GM18502 (cell line): ENCODE data around the gene PKIG.
"Not testable (repeated sequence)": the region's sequence is repeated elsewhere in the genome, so short reads cannot be mapped to it uniquely, and the experiment has no call there.

ENCODE experiments used
- ATAC-seq: cut with Tn5 transposase; IDR thresholded peaks from one replicate; pipeline ENCODE4 v1.9.1; 2021; ENCODE audit warnings: mild to moderate bottlenecking; ENCODE audit not compliant: unreplicated experiment, poor library complexity

The PKIG gene

DNA sequence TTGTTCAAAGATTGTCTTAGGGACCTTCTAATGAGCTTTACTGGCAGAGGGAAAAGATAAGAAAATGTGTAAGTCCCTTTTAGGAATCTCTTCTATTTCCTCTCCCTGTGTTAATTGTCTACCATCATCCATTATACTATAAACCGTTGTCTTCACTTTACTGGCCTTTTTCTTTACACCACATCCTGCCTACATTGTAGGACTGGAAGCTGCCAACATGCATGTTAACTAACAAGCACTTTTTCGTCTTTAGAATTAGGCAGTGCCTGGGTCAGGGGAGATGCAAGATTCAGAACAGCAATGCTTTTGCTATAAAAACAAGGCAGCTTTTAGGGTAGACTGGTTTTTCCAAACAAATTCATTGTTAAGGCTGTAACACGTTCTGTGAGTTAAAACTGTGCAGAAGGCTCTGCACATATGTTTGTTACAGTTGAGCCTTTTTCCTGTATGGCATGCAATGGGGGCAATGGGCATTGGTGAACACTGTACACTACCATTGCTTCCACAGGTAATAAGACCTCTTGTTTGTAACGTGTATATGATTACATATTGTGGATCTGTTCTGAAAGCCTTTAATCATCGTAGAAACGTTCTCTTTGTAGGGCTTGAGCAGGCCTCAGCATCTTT is 10.9 kb upstream of the PKIG start:
- no peak for ATAC-seq

DNA sequence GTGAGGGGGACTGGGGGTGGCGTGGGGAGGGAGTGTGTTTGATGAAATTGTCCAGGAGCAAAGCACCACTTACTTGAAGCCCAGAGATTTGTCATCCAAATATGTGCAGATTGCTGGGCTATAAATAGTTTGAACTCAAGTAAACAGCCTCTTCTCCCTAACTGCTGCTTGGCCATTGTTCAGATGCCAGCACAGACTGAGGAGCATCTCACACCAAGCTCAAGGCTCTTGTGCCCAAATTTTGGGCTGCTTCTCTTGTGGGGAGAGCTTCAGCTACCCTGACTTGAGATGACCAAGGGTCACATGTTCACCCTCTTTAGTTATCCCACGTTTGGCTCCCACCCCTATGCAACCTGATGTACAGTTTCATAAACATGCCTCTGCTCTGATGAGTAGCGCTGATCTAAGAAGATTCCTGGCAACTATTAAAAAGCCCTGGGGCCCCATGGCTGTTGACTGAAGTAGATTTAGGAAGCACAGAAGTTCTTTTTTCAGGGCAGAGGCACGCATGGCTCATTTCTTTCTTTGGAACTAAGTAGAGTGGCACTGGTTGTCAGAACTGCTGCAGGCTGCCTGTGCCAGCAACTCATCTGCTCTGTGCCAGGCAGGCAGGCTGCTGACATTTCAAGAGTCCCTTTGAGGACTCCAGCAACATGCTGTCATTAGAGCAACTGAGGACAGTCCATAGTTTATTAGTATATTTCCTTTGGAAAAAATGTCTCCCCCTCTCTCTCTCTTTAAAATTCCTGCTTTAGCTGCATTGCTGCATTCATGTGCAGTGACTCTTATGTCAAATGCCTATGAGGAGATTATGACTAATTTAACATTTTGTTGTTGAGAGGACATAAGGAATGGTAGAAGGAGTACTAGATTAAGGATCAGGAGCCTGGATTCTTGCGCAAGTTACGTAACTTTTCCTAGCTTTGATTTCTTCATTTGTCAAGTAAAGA is 9.6 kb upstream of the PKIG start:
- ATAC-seq: no peak

DNA sequence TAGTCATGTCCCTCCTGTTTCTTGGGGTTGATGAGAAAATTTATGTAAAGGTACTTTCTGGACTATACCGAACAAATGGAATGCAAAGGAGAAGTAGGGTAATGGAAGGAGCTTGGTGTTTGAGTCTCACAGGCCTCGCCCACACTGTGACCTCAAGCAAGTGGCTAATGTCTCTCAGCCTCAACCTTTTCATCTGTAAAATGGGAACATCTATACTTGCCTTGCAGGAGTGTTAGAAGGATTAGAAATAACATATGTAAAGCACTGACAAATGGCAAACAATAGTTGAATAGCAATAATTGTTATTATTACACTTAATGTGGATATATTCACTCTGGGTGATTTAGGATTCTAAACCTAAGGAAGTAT is 8.9 kb upstream of the PKIG start:
- ATAC-seq: no peak

DNA sequence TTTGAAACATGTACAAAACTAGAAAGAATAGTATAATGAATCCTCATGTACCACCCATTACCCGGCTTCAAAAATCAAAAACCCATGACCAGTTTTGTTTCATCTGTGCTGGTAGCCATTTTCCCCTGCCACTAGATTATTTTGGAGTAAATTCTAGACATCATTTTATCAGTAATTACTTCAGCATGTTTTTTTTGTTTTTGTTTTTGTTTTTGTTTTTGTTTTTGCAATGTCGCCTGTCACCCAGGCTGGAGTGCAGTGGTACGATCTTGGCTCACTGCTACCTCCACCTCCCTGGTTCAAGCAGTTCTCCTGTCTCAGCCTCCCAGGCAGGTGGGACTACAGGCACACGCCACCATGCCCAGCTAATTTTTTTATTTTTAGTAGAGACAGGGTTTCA is 8.0 kb upstream of the PKIG start:
- ATAC-seq: no peak

DNA sequence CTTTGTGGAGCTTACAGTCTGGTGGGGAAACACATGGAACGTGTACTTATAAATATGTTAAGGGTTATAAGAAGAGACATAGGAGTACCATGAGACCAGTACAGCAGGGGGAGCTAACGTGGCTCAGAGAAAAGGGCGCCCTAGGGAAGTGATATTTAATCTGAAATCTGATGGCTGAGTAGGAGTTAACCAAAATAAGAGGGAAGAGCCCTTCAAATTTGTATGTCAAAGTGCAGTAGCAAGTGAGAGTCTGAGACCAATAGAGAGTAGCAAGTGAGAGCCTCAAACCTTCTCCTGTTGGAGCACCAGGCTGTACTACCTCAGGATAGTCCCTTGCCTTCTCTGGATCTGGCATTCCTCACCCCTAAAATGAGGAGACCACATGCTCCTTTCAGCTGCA is 6.1 kb upstream of the PKIG start:
- ATAC-seq: no peak

DNA sequence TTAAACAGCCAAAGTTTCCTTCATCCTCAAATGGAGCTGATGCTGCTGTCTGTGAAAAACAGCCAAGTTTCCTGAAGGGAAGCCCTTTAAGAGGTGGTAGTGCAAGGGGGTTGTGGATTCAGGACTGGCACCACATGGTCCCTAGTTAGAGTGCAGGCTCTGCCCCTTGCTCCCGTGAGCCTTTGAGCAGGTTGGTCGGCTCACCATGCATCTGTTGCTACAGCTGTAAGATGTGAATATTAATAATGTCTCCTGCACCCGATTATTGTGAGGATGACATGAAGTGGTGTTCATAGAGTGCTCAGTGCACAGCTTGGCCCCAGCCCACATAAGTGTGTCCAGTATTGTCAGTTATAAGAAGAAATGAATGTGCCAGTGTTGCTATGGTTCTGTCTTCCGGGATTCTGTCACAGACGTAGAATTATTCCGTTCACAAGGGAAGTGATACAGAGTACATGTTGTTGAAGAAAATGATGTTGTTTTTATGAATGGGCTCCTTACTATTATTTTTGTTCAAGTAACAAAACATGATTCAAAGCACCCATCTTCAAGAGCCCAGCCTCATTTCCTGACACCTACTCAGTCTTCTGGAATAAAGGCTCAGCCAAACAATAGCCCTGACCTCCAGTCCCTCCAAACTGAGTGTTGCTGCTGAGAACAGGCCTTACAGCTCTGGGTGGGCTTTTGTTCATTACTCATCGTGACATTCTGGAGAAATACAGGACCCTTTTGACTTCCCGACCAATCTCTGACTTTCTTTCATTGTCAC is 2.9 kb upstream of the PKIG start:
- no peak for ATAC-seq

DNA sequence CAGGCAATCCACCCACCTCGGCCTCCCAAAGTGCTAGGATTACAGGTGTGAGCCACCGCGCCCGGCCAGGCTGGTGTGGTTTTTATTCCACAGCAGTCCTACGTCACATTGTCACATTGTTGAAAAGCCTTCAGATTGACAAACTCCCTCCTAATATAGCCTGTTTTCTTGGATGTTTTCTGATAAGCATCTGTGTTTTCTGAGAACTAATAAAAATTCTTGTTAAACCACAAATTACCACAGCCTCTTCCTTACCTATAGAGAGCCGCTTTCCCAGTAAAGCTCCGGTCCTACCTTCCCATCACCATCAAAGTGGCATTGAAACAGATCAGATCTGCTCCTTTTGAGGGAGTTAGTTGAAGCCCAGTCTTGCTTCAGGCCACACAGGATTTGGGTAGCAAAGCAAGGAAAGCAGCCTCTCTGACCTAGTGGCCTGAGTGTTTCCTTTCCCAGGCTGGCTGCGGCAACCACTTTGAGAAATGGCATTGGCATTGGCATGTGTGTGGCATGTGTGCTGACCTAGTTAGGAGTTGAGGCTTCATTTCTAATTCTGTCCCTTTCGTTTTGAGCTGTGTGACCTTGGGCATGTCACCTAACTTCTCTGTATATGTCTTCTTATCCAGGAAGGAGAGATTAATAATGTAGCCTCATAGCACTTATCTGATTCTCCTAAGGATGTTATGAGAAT is 1.7 kb upstream of the PKIG start:
- no peak for ATAC-seq

DNA sequence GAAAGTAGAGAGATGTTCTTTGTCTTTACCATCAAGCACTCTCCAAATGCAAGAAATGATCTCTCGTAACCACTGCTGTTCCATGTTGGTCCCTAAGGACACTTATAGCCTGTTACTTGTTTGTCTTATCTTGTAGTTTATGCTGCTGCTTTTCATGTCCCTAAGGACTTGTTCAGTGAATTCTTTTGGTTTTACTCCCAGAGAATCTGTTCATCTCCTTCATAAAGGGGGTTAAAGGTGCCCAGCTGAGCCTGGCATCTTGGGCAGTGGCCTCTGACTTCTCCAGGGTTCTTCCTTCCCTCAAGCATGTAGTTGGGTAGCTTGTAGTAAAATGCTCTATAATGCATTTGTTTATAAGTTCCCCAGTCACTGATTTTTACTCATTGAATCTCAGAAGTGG is 864 bp upstream of the PKIG start:
- ATAC-seq: no peak

DNA sequence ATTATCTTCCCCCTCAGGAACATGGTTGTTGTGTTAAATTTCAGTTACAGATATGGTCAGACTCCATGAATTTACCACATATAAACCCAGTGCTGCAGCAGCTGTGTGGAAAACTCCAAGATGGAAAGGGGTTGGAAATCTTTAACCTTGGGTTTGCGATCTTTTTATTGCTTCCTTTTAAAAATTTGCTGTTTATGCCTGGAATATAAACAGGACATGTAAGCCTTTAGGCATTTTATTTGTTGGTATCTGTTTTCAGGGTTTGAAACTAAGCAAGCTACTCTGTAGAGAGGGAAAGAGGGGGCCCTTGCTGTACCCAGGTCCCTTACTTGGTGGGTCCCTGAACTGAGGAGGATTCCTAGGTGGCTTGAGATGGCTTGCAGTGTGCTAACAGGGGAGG is 778 bp downstream of the PKIG start:
- no peak for ATAC-seq

DNA sequence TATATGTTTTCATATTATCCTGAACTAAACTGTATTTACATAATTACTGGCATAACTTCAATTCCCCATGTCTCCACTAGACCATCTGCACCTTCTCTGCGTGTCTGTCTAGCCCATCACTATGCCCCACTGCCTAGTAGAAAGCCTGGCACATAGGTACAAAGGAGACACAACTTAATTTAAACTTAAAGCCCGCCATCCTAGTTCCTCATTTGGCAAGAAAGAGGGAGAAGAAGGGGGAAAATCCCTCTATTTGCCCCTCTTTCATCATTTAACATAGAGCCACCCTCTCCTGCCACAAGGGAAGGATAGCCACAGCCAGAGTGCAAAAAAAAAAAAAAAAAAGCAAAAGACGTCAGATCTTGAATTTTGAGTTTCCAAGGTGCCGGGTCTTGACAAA is 1.8 kb downstream of the PKIG start:
- no peak for ATAC-seq

DNA sequence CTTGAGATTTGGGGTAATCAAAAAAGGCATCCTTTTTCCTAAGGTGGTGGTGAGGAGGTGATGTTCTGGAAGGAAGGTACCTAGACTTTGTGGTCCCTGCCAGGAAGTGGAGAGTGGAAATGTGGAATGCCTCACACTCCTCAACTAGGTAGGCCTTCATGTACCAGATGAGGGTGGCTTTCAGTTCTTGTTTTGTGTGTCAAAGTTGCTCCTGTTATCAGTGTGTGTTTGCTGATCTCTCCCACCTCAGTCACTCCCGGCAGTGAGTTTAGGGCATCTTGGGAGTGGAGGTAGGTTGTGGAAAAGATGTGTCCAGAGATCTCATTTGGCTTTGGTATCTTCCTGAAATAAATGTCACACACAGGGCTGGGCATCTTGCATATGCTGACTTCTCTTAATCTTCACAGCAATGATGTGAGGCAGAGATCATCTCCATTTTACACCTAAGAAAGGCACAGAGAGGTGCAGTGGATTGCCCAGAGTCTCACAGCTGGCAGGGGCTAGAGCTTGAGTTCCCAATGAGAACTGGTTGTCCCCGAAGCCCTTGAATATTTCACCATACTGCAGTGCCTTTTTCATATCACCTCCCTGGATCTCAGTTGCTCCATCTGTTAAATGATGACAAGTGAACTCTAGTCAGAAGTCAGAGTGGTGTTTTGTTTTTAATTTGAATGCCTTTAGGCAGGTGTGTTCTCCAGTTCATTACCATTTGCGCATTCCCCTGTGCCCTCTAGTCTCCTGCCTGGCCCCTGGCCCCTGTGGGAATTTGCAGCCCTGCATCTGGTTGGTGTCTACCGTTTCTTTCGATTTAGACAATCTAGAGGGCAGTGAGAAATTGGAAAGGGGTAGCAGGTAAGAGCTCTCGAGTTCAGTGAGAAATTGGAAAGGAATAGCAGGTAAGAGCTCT is 2.9 kb downstream of the PKIG start:
- peak; percentile 36 for ATAC-seq

DNA sequence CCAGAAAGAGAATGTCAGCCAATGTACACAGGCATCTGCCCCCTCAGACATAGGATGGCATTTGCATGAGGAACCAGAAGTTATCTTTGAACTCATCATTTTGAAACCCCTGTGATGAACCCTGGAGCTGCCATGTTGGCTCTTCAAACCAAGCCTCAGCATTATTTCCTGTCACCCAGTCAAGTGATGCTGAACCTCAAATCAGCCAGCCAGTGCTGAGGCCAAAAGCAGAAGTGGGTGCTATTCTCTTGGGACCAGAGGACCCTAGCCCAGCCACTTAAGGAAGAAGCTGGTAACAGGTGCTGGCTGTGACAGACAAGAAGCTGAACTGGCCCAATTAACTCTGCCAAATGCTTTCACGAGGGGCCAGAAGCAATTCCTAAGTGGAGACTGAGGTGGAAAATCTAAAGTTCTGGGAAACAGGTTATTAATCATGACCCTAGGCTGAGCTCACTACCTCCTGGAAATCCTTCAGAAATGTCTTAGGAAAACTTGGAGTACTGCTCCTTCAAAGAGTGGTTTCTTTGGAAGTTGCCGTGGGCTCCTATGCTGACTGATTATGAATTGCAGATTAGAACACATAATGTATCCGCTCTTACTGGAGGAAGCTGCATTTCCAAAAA is 4.0 kb downstream of the PKIG start:
- ATAC-seq: peak; percentile 65

DNA sequence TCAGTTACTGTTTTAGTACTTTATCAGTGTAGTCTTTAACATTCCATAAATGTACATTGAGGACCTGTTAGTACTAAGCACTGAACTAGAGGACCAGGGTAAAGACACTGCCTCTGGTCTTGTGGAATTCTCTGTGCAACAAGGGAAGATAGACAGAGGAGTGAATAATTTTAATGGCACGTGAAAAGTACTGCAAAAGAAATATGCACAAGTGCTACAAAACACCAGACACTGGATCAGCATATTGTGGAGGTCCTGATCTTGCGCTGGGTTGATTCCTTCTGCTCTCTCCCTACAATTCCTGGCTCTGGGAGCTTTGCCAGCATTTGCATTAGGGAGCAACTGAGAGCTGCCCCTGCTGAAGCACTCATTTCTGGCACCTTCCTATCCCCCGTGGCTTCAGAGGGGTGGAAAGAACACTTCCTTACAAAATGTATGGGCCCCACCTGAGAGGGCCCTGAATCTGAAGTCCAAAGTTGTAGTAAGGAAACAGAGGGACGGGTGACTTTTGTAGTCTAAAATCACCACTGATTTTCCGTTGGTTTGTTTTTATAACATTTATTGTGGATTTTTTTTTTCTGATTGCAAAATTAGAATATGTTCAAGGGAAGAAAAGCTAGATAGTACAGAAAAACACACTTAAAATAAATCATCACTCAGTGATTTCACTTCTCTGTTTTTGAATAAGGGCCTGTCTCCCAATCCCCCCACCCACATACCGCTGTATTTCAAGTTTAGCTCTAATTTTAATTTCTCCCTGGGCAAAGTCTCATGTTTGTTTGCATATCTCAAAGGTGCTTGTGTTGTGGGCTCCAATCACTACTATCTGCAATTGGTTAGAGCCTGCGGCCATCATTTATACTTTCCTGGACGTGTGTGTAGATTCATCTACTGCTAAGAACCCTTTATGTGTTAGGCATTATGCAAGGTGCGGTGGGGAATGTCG is 4.9 kb downstream of the PKIG start:
- ATAC-seq: no peak

DNA sequence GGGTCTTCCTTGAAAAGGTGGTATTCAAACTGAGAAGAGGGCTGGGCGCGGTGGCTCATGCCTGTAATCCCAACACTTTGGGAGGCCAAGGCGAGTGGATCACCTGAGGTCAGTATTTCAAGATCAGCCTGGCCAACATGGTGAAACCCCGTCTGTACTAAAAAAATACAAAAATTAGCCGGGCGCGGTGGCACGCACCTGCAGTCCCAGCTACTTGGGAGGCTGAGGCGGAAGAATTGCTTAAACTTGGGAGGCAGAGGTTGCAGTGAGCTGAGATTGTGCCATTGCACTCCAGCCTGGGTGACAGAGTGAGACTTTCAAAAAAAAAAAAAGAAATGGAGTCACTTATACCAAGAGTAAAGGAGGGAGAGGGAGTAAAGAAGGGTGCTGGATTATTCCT is 5.9 kb downstream of the PKIG start:
- not testable (repeated sequence) for ATAC-seq

DNA sequence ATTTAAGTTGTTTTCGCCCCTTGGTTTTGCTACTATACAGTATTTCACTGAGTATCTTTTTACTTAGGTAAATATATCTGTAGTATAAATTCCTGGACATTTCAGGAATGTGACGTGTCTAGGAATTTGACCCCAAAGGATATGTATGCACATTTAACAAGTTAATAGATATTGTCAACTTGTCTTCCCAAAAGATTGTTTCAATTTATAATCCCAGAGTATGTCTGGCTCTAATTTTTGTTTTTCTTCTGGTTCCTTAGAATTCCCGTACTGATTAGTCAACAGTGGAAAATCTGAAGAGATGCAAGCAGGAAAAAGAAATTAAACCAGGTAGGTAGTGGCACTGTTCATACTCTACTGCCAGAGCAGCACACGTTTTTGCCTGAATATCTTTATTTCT is 7.2 kb downstream of the PKIG start:
- ATAC-seq: no peak

DNA sequence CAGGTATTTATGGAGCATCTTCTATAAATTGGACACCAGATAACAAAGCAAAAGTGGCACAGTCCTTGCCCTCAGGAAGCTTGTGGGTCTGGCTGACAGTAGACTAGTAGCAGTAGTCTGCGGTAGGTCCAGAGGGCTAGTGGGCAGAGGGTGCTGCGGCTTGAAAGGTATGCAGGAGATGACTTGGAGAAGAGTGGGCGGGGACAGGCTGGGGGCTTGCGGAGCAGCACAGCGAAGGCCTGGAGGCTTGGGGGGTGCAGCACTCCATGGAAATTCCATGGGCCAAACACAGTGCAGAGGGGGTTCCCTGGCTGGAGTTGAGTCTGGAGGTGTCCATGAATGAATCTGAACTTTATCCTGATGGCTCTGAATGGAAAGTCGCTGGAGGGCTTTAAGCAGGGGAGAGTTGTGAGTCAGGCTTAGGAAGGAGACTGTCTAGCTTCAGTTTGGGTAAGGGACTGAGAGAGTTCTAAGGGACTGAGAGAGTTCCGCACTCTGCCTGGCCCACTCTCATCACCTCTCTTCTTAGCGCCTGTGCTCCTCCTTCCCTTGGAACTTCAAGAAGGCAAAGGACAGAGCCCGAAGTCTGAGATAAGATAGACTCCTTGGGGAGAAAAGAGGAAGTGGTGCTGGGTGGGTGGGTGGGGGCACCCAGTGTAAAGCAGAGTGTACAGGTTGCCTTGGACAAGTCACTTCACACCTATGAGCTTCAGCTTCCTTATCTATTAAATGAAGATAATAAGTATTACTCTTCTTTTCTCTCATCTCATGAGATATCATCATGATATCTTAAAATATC is 8.8 kb downstream of the PKIG start:
- ATAC-seq: no peak

DNA sequence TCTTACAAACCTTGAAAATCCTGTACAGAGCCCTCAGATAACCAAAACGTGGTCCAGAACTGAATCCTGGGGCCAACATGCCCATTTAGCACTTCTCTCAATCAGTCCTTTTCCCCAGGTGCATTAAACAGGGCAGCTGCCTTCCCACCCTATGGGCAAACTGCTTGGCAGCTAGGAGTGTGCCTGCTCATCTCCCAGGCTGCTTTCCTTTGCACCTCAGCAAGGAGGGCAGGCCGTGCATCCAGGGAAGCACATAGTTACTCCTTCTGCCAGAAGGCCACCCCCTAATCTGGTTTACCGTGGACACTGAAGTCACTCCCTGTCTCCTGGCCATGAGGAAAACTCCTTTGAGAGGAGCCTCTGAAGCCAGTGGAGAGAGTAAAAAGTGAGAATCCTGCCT is 10.0 kb downstream of the PKIG start:
- no peak for ATAC-seq
